Tongue (tissue), 2 donors: ENCODE data around the gene PYDC1. TPM values are rescaled to one million over a fixed set of nuclear protein-coding genes. Genes with fewer than 3 reads are reported as not detected.
"Not testable (repeated sequence)": the region's sequence is repeated elsewhere in the genome, so short reads cannot be mapped to it uniquely, and the experiment has no call there.

Experiments
- DNase-seq: peaks from one replicate; pipeline ENCODE4 v3.0.0-alpha.2; 2015
- total RNA-seq: library from RNA; depleted of rRNA; stranded (reverse); fragments of >200 nt; gene quantifications from one replicate; pipeline ENCODE4 v1.2.3, GENCODE V29; 2014

PYDC1 gene
- total RNA-seq = not detected

DNA sequence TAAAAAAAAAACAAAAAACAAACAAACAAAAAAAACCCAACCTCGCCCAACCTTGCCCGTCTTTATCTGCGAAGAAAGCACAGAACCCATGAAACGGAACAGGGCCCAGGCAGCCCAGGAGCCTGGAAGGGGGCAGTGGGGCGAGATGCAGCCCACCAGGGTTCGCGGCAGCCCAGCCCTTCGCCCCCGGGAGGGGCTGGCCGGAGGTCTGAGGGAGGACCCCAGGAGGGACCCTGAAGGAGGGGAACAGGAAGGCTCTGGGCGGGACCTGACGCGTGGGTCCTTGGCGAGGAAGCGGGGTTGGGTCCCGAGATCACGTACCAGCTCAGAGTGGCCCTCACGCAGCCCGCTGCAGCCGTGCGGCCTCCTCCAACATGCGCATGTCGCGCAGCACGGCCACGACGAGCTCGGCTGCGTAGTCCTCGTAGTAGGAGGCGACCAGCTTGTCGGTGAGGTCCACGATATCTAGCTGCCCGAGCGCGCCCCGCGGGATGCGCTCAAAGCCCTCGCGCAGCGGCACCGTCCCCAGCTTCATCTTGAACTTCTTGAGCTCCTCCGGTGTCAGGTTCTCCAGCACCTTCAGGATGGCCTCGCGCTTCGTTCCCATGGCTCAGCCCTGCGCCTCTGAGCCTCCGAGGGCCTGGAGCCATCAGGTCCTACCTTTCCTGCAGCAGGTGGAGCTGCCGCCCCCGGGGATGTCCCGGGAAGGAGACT lies at the start of gene PYDC1:
TSS of gene PYDC1 (minus strand) at position 714 of the 714 bp plus-strand sequence. CDS start at position 607, 107 bp downstream.
- DNase-seq = no peak

- DNase-seq = peak; percentile 9
Observed at GRCh38 chr16:31265329-31266245, 48.7 kb upstream of the PYDC1 start.

- DNase-seq = no peak
Observed at GRCh38 chr16:31262084-31262483, 45.1 kb upstream of the PYDC1 start.

DNA sequence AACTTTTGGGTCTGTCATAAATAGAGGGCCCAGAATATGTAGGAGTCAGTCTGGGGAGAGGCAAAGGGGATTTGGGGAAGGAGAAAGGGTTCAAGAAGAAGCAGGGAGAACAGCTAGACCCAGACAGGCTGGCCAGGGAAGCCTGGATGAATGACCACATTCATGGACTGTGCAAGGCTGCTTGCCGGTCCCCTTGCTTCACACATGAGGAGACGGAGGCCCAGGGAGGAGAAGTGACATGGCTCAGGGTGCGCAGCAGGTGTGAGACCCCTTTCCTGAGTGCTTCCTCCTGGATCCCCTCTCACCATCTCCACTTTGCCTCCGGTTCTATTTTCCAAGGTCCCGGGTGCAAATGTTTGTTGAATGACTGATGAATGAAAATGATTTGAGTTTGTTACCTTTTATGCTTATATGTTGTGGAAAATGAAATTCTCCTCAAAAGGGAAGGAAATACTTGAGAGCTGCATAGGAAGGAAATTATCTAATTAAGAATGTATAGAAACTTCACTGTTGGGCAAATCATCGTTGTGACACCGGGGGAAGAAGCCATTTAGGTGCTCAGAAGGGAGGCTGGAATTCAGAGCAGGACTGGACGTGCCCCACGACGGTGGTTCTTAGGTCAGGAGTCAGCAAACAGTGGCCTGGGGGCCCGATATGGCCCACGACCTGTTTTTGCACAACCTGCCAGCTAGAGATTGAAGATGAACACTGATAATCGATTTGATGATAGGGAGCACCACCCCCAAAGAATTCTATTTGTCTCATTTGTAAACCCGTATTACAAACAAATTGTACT lies 43.4 kb upstream of the PYDC1 start:
- DNase-seq = no peak

- no peak for DNase-seq
Observed at GRCh38 chr16:31258366-31258765, 41.4 kb upstream of the PYDC1 start.

DNA sequence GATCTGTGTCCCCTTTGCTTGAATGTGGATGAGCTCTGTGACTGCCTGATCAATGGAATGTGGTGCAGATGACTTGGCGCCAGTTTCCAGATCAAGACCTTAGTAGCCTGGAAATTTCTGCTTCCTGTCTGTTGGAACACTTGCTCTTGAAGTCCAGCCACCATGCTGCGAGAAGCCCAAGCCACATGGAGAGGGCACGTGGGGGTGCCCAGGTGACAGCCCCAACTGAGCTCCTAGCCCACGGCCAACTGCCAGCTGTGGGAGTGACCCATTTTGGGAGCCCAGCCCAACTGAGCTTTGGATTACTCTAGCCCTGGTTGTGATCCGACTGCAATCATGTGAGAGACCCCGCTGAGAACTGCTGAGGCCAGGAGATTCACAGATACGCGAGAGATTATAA lies 39.5 kb upstream of the PYDC1 start:
- DNase-seq = no peak

DNA sequence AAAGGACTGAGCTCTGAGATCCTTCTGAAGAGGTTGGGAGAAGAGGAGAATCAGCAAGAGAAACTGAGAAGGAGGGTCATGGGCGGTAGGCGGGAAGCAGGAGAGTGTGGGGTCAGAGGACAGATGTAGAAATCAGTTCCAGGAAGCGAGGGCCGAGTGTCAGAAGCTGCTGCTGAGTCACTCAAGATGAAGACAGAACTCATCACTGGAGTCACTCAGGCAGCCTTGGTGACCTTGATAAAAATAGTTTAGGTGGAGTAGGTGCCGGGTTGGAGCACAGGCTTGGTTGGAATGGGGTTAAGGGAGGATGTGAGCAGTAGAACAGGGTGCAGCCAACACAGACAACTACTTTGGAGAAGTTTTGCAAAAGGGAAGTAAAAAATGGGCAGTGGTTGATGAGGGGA lies 36.7 kb upstream of the PYDC1 start:
- DNase-seq = no peak

GRCh38 chr16:31251435-31251834 lies 34.5 kb upstream of the PYDC1 start:
- no peak for DNase-seq

DNA sequence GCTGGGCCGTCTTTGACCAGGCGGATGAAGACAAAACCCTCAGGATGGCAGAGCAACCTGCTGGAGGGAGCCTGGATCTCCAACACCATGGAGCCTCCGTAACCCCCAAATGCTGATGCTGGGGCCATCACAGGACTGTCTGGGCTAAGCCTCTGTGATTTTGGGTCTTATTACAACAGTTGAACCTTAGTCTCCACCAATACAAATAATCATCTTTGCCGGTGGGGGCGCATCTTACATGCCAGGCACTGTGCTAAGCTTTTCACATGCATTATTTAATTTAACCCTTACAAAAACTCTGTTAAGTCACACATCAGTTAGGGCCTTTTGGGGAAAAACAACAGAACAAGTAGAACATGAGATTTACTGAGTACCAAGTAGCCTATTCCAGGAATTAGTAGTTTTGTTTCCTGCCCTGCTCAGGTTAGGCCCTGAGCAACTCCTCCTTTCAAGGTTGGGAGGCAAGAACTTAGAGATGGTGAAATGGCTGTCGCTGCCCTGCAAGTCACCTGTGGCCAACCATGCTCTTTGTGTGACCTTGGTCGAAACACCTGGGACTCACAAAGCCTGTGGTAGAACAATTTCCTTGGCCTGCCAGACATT lies 33.9 kb upstream of the PYDC1 start:
- DNase-seq = no peak

DNA sequence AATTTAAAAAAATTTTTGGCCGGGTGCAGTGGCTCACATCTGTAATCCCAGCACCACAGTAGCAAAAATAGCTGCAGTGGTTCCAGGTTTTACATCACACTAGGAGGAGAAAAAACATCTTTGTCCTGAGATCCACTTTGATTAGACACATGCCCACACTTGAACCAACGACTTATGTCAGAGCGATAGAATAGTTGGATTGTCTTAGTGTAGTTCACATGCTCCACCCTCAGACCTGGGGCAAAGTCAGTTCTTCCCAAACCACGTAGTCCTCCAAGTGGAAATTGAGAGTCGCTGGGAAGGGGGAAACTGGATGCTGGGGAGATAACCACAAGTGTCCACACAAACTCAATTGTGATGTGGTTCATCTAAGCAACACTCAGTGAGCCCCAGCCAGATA lies 31.4 kb upstream of the PYDC1 start:
- no peak for DNase-seq

DNA sequence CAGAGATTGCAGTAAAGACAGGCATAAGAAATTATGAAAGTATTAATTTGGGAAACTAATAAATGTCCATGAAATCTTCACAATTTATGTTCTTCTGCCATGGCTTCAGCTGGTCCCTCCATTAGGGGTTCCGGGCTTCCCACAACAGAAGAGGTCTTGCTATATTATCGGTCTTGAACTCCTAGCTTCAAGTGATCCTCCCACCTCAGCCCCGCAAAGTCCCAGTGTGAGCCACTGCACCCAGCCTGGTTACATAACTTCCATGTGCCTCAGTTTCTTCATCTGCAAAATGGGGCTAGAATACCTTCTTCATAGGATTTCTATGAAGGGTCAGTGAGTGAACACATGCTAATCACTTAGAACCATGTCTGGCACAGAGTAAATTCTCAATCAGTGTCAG lies 29.4 kb upstream of the PYDC1 start:
- DNase-seq = no peak

DNA sequence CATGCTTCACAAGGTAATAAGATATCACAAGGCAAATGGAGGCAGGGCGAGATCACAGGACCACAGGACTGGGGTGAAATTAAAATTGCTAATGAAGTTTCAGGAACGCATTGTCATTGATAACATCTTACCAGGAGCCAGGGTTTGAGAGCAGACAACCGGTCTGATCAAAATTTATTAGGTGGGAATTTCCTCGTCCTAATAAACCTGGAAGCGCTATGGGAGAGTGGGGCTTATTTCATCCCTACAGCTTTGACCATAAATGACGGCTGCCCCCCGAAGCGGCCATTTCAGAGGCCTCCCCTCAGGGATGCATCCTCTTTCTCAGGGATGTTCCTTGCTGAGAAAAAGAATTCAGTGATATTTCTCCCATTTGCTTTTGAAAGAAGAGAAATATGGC lies 28.7 kb upstream of the PYDC1 start:
- DNase-seq = not testable (repeated sequence)

- no peak for DNase-seq
Observed at GRCh38 chr16:31243734-31244670, 27.1 kb upstream of the PYDC1 start.

DNA sequence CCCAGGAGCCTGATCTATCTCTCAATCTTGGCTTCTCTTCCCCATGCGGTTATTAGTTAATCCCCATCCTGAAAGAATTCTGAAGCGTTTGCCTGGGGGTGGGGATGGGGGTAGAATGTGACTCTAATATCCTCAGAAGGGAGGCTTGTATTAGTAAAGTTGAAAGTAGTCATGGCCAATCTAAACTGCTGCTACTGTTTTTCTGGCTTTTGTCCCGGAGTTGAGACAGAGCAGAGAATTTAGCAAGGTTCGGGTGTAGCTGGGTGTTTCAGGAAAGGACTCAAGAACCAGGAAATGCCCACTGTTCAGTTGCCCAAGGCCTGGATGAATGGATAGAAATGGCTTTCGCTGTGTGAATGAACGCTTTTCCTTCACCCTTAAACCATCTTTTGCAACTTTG lies 25.3 kb upstream of the PYDC1 start:
- DNase-seq = peak; percentile 23

DNA sequence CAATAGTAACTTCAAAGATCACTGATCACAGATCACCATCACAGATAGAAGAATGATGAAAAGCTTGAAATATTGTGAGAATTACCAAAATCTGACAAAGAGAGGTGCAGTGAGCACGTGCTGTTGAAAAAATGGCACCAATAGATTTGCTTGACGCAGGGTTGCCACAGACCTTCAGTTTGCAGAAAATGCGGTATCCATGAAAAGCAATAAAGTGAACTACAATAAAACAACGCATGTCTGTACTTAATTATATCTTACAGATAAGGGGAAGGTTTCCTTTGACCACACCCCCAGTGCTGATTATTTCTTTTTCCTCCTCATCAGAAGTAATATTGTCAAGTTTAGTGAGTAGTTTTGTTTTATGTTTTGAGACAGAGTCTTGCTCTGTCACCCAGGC lies 21.1 kb upstream of the PYDC1 start:
- DNase-seq = no peak

DNA sequence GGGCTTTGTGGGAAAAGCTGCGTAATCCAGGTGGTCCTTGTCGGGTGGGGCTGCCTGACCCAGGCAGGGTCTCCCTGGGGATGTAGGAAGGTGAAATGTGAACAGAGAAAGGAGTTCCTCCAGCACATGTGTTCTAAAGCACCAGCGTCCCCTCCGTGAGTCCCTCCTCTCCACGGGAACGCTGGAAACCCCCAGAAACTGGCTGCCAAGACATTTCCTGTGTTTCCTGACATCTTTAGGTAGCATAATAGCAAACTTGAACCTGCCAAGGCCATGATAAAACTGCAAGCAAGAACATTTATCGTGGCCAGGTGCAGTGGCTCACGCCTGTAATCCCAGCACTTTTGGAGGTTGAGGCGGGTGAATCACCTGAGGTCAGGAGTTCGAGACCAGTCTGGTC lies 12.6 kb upstream of the PYDC1 start:
- no peak for DNase-seq

- no peak for DNase-seq
Observed at GRCh38 chr16:31228206-31228605, 11.3 kb upstream of the PYDC1 start.

- DNase-seq = no peak
Observed at GRCh38 chr16:31225193-31225592, 8.3 kb upstream of the PYDC1 start.

GRCh38 chr16:31224092-31224955 lies 7.4 kb upstream of the PYDC1 start:
- no peak for DNase-seq

DNA sequence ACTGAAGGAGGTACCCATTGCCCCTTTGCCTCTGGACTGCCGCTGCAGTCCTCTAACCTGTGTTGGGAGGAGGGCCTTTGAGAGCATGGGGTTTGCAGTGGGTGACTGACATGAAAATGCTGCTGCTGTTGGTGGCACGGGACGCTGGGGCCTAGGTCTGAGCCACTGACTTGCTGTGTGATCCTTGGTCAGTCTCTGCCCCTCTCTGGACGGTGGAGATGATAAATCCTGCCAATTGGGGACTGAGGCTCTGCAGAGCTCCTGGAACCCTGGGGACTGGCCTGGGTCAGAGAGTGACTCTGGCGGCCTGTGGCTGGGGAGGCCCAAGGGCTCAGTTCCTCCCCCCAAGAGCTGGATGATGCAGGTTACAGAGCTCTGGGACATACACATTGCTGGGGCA lies 6.1 kb upstream of the PYDC1 start:
- no peak for DNase-seq
